Measurements from ENCODE around the gene CHAT.

CHAT gene

DNA sequence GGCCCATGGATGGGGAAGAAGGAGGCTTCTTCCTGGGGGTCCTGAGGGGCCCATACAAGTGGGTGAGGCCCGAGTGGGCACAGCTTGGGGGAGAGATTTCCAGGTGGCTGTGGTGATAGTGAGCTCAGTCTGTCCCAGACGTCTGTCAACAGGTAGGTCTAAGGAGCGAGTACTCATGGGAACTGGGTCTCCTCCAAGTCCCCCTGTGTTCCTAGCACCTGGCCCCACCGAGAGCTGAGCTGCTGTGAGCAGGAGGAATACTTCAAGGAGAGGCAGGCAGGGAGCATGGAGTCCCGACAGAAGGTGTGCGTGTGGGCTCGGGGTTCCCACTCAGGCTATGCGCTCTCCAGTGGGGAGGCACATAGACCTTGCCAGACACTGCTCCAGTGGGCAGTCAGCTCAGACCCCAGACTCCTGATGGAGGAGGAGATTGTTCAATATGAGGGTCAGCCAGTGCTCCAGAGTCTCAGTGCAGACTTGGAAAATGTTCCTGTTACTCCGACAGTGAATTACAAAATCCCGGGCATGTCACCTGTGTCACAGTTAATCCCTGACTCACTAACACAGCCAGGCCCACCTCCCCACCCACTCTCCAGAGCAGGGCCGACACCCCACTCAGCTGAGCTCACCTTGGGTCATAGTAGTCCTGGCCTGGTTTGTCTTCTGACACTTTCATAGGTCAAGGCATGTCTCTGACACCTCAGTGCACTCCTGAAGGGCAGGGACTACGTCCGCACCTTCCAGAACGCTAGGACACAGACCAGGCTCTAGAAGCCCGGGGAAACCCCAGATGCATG, 37.4 kb downstream of the CHAT start:
- DNase-seq (ENCODE audit: extremely low read depth in 1 of 2, low read depth in 1 of 2) = no peak

DNA sequence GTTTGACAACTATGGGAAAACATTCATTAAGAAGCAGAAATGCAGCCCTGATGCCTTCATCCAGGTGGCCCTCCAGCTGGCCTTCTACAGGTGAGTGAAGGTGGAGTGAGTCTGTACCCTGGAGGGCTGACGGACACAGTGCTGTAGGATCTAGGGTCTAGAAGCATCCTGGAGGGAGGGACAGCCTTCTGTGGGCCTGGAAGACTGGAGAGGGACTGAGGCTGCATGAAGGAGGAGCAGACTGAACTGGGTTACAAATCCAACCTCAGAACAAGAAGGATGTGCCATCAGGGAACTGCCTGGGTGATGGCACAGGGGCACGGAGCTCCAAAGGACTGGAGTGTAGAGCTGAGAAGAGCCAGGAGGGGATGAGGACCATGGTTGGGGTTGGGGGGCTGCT, 38.1 kb downstream of the CHAT start:
- DNase-seq (ENCODE audit: extremely low read depth in 1 of 2, low read depth in 1 of 2) = no peak

DNA sequence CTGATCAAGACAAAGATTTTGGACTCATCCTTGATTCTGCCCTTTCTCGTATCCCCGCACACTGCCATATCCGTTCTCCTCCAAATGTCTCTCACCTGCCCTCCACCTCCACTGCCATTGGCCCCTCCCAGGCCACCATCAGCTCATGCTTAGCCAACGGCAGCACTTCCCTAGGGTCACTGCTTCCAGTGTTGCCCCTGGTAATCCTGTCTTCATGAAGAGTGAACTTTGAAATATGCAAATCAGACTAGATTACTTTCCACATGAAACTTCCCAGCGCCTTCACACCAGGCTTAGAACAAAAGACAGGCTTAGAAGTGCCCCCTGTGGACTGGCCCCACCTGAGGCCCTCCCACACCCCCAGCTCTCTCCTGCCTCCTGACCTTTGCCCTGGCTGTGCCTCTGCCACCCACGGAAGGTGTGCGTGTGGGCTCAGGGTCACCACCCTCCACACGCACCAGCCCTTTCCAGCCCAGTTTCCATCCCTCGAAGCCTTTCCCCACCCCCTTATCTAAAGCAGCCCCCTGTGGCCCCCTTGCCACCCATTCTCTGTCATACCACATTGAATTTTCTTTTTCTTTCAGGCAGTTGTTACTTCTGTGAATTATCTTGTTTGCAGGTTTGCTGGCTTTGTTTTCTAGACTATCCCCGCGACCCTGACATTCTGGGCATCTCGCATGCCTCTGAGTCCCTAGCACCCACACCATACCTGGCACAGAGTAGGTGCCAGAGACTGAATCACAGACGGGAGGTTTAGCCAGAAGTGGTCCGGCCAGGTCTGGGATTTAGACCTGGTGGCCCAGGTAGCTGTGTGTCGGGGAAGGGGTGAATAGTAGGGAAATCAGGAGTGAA, 38.8 kb downstream of the CHAT start:
- no peak for DNase-seq (ENCODE audit: extremely low read depth in 1 of 2, low read depth in 1 of 2)

DNA sequence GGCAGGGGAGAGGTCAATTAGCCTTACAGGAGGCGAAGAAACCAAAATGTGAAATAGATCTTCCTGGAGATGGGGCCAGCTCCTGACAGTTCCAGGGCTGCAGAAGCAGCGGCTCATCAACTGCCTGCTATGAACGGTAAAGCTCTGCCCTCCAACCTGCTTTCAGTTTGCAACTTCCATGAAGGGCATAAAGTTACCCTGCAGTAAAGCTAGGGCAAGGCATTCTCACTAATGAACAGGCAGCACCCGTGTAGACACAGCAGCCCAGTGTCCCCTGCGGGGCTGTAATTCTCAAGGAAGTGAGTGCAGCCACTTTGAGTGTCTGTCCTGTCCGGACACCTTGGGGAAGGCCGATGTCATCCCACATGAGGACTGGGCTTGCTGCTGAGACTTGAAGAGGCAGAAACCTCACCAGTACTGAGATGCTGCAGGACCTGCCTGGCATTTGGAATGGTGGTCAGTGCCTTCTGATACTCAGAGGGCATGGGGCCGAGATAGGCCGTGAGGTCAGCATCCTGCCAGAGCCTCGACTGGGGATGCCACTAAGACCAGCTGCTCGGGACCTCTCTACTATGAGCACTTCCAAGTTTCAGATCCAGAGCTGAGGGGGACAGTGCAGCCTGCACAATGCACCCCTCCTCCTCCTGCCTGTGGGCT, 39.6 kb downstream of the CHAT start:
- no peak for DNase-seq (ENCODE audit: extremely low read depth in 1 of 2, low read depth in 1 of 2)

DNA sequence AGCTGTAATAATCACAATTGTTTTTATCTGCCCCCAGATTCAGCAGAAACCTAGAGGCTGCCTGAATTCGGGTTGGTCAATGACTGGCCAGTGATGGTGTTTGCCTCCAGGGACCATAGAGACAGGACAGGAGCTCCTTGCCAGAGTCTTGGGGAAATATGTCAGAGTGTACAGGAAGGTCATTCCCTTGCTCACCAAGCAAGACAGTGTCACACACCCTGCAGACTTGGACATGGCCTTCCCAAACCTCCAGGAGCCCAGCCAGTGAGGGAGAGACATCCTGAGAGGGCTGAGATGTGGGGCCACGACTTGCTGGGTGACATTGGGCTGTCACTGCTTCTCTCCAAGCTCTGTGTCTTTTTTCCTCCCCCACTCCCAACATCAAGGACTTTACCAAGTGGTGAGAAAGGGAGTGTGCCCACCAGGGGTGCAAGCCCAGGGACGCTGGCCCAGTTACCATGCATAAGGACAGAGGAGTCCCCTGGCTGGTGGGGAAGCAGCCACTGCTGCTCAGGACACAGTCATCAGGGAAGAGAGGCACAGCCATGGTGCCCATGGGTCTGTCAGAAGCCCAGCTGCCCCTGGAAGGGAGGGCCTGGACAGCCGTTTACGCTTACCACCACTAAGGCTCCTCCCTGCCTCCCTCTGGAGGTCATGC, 40.3 kb downstream of the CHAT start:
- no peak for DNase-seq (ENCODE audit: extremely low read depth in 1 of 2, low read depth in 1 of 2)

DNA sequence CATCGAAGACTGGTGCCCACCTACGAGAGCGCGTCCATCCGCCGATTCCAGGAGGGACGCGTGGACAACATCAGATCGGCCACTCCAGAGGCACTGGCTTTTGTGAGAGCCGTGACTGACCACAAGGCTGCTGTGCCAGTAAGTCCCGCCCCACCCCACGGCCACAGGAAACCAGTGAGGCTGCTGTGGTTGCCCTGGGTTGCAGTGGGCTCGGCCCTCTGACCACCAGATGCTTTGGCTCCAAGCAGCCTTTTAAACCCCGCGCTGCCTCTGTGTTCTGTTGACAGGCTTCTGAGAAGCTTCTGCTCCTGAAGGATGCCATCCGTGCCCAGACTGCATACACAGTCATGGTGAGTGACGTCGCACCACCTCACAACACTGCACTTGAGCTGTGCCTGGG, 41.3 kb downstream of the CHAT start:
- no peak for DNase-seq (ENCODE audit: extremely low read depth in 1 of 2, low read depth in 1 of 2)

DNA sequence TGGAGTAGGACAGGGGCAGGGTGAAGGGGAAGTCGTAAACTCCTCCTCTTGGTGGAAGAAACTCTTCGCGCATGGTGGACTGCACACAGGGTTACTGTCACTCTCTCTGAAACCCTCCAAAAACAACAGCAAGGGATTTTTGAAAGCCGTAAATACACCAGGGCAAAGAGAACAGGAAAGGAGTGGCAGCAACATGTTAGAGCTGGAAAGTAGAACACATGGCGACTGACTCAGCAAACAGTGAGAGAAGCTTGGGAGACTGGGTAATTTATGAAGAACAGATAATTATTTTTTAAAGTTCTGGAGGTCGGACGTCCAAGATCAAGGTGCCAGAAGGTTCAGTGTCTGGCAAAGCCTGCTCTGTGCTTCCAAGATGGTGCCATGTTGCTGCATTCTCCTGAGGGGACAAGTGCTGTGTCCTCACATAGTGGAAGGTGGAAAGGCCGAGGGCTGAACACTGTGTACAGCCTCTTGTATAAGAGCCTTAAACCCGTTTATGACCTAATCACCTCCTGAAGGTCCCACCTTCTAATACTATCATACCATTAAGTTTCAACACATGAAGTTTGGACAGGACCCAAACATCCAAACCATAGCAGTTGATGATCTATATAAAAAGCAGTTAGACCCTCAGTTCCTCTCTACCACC, 43.1 kb downstream of the CHAT start:
- no peak for DNase-seq (ENCODE audit: extremely low read depth in 1 of 2, low read depth in 1 of 2)

DNA sequence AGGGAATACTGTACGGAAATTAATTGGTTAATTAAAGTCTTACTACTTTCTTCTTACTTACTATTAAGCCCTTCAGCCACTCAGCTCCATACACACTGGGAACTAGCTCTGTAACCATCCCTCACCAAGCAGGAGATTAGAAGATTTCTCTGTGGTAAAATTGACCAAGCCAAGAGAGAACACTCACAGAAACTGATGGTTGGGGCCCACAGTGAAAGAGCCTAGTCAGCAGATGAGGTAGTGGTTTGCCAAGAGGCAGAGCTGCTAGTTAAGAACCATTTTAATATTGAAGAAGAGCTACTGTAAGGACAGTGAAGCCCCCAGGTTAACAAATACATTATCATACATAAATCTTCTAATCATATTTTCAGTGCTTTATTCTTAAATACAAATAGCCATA, 43.8 kb downstream of the CHAT start:
- DNase-seq (ENCODE audit: extremely low read depth in 1 of 2, low read depth in 1 of 2) = no peak

DNA sequence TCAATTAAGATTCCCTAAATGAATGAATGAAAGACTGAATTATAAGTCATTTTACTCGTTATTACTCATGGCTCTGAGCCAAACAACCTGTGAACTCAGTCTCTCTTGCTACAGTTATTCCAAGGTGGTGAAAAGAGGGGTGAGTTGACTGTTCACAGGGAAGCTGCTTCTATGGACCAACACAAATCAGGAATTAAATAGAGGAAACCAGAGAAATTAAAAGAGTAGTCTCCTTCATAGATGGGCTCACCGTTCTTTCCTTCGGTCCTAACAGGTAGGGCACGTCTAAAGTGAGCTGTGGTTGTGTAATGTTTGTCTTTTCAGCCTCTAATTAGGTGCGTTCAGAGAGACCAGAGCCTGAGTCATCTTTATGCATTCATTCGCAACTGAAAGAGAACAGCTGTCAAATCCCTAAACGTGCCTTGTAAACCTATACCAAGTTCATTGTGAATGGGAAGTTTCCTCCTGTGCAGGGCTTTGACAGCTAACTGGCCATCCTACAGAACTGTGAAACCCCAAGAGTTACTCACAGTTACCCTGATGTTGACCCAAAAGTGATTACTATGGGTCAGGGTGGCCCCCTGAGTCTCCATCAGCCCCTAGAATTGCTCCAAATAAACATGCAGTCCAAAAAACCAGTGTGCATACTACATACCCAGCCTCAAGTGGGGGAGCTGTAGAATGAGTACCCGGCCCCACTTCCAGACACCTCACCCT, 47.5 kb downstream of the CHAT start:
- DNase-seq (ENCODE audit: extremely low read depth in 1 of 2, low read depth in 1 of 2) = no peak

DNA sequence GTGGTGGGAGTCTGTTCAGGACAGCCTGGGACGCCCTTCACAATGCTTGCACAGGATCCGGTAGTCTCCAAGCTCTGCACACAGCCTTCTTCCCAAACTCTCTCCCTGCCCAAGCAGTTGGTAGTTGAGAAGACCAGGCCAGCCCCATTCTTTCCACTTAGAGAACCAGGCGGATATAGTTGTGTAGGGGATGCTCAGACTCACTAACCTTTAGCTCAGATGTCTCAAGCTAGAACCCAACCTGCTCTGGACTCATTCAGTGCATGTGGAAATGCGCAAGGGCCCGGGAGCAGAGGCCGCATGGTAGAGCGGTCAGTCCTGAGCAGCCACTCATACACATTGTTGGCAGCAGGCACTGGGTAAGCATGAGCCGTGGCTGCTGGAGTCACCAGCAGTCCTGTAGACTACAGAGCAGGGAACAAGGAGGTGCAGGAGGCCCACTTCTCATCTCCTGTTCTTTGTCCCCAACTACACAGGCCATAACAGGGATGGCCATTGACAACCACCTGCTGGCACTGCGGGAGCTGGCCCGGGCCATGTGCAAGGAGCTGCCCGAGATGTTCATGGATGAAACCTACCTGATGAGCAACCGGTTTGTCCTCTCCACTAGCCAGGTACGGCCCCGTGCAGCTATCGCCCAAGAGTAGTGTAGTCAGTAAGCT, 48.5 kb downstream of the CHAT start:
- DNase-seq (ENCODE audit: extremely low read depth in 1 of 2, low read depth in 1 of 2) = no peak

DNA sequence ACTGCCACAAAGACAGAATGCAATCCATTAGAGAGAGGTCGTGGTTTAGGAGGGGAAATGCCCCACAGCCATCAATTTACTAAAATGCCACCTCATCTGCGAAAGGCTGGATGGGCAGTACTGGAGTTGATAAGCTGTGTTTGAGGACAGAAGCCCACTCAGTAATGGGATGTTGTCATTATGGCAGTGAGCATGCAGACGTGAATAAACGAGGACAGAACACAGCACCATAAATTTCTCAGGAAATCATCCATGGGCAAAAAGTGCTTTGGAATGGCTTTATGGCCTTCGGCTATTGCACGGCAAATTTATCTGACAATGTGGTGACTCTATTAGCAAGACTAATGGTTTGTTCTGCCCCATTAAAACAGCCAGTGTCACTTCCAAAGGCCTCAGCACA, 49.8 kb downstream of the CHAT start:
- DNase-seq (ENCODE audit: extremely low read depth in 1 of 2, low read depth in 1 of 2) = no peak

DNA sequence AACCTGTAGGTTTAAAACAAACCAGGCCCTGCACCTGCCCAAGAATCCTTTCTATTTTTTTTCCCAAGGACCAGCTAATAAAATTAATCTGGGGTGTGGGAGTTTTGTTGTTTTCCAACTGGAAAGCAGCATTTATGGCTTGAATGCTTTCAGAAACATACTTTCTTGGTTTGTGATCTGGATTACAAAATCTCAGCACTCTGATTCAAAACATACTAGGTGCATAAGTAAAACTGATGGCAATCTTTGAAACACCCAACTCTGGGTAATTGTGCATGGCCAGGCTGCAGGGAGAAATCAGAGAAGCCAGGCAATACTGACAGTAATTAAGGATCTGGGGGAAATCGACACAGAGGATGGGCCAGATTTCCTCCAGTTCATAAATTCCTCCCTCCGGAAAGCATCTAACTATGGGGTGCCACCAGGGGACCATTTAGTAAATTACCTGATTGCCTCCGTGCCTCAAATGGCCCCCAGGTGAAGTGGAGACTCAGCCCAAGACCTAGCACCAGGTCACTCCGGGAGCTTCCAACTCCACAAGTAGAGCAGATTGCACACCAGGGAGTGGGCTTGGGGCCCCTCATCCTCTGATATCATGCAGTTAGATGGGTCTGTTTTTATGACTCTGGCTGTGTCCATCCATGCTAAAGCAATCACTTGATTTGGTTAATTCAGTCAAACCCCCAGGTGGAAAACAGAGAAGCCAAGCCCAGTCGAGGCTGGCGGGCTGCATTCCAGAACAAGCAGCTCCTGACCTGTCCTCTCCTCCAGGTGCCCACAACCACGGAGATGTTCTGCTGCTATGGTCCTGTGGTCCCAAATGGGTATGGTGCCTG, 50.4 kb downstream of the CHAT start:
- DNase-seq (ENCODE audit: extremely low read depth in 1 of 2, low read depth in 1 of 2) = no peak

DNA sequence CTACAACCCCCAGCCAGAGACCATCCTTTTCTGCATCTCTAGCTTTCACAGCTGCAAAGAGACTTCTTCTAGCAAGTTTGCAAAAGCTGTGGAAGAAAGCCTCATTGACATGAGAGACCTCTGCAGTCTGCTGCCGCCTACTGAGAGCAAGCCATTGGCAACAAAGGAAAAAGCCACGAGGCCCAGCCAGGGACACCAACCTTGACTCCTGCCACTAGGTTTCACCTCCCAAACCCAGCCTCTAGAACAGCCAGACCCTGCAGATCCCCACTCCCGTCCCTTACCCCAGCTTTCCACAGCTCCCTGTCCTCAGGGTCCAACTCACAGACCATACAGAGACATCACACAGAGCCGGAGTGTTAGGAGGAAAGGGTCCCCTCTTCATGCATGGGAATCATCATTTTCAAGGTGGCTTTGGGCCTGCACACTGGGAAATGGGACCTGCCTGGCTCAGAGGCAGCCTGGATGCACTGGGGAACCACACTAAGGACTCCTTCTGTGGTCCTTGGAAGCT, 51.1 kb downstream of the CHAT start:
- DNase-seq (ENCODE audit: extremely low read depth in 1 of 2, low read depth in 1 of 2) = no peak

DNA sequence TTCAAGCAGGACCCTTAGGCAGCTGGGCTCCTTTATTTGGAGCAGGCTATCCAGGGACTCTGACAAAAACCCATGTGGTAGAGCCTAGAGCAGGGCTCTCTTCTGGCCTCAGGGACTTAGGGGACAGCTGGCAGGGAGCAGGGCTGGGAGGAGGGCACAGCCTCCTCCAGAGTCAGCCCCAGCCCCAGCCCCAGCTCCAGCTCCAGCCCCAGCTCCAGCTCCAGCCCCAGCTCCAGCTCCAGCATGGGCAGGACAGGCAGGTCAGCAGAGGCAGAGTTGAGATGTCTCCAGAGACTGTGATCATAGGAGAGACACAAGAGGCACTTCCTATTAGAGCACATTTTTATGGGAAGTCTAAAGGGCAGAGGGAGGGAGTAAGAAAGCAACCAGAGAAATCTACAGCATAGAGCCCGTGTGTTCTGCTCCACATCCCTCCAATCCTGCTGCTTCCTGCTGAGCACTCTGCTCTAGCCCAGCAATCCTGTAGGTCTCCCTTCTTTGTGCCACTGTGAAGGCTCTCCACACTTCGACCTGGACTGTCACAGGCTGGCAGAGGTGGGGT, 52.3 kb downstream of the CHAT start:
- no peak for DNase-seq (ENCODE audit: extremely low read depth in 1 of 2, low read depth in 1 of 2)

DNA sequence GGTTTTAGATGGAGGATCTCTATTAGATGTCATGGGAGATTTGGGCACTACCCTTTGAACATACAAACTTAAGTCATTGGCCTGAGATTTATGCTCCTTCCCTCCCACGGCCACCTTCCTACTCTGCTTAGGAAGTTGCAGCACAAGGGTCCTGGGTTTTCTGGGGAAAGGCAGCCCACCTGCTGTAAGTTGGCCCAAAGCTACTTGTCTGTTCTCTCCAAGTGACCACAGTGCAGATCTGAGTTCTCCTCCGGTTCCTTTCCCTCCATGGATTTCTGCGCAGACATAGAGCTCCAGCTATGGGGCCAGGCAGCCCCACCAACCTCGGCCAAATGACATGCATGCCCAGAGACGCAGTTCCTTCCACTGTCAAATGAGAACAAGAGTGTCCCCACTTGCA, 52.8 kb downstream of the CHAT start:
- no peak for DNase-seq (ENCODE audit: extremely low read depth in 1 of 2, low read depth in 1 of 2)

DNA sequence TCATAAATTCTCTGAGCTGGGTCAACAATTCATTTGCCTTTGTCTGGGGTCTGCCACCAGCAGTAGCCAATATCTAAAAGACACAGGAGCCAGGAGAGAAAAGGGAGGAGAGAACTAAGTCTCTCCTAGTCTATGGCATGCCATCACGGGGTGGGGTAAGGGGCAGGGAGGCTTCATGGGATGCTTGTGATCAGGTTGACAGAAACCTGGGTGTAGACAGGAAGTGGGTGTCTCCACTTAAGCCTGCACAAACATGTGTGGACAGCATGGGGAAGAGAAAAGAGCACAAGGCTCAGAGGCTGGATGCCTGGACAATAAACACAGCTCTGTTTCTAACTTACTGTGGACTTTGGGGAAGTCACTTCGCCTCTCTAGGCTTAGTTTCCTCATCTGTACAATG, 54.2 kb downstream of the CHAT start:
- DNase-seq (ENCODE audit: extremely low read depth in 1 of 2, low read depth in 1 of 2) = no peak

DNA sequence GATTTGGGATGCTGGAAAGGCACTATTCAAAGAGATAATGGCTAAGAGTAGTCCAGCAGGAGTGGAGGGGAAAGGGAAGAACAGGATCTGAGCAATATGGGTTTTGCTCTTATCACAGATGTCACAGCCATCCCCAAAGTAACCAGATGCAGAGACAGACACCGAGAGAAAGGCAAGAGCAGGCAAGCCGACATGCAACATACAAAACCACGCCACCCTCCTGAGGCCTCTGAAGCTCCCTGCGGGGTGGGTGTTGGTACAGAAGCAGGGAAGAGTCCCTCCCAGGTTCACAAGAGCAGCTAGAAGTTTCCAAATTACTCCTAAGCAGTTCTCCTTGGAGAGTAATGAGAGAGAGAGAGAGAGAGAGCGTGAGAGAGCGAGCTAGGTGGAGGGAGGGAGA, 54.8 kb downstream of the CHAT start:
- no peak for DNase-seq (ENCODE audit: extremely low read depth in 1 of 2, low read depth in 1 of 2)

DNA sequence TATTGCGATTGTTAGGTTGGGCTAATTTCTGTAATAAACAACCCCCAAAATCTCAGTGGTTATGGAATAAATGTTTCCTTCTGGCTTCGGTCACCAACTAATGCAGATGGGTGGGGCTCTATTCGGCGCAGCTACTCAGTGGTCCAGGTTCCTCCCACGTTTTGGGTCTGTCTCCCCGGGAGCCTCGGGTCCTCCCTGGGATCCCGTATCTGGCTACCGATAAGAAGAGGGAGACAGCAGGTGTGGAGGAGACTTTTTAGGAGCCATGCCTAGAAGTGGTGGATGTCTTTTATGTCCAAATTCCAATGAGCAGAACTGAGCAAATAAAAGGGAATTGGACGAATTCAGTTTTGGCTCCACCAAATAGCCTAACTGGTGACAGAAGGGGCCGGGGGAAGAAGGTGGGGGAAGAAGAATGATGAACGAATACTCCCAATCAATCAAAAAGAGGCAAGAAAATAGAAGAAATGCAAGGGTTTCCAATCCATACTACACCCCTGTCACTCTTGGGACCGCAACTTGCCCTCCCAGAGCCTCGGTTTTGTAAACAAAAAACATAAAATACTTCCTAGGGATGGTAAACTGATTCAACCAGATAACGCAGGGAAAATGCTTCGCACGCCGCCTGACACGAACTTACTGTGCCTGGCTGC, 65.1 kb downstream of the CHAT start:
- no peak for DNase-seq (ENCODE audit: extremely low read depth in 1 of 2, low read depth in 1 of 2)
